LNCAP (cell line): ENCODE measurements around the gene GPT2.

Source experiments
- CTCF ChIP-seq: fragments of 450-650 bp; IDR thresholded peaks from 2 replicates; pipeline ENCODE4 v1.5.1; 2017; ENCODE audit warnings: mild to moderate bottlenecking

Gene GPT2

DNA sequence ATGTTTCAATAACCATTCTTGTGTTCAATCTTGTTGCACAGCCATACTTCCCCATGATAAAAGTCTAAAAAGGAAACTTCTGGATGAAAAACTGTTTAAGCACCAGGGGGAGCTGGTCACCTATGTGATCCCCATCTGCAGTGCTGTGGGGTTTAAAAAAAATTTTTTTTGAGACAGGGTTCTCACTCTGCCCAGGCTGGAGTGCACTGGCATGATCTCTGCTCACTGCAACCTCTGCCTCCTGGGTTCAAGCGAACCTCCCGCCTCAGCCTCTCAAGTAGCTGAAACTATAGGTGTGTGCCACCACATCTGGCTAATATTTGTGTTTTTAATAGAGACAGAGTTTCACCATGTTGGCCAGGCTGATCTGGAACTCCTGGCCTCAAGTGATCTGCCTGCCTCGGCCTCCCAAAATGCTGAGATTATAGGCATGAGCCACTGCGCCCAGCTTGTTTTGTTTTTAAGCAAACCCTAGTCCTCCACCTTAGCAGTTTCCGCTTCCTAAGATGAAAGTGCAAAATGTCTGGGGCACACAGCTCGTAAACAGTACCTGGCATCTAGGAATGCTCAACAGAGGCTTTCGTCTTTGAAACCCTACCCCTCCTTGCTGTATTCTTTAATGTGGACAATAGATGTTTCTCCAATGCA, 63.9 kb downstream of the GPT2 start:
- TF ChIP-seq CTCF: peak; percentile 65; the same call in 1 of the 2 replicates

GRCh38 chr16:46948548-46949166, 64.5 kb downstream of the GPT2 start:
- TF ChIP-seq CTCF: no peak

GRCh38 chr16:46949241-46949892, 65.2 kb downstream of the GPT2 start:
- no peak for TF ChIP-seq CTCF

- TF ChIP-seq CTCF: no peak
These were observed 65.8 kb downstream of the GPT2 start for GRCh38 chr16:46950009-46950408.

- TF ChIP-seq CTCF: no peak
These were observed 70.4 kb downstream of the GPT2 start for GRCh38 chr16:46954562-46954961.

DNA sequence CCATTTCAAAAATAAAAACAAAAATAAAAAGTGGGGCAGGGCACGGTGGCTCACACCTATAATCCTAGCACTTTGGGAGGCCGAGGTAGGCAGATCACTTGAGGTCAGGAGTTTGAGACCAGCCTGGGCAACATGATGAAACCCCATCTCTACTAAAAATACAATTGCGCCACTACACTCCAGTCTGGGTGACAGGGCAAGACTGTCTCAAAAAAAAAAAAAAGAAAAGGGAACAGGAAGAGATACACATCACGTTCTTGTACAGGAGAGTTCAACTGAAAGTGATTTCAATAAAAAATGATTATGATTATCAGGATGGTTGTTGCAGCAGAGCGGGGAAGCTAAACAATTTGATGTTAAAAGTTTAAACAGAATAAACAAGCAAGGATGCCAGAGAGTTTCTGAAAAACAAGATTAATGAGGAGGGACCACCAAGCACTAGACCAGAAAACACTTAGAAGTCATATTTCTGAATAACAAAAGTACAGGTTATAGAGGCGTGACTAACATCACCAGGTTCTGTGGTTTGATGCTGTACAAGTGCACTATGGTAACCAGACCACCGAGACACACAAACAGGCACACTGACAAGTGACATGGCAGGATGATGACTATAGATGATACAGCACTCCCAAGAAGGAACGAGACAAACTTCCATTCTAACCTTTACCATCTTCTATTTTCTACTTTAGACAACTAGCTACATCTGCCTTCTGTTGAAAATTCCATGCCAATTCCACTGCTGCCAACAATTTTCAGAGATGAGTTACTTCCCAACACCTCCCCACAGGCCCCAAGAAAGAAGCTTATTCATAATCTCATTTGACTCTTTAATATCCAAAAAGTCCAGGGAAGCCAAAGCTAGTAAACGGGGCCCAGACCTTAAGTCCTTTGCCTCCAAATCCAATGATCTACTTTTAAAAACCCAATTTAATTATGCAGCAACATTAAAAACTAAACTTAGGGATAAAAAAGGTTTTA, 77.5 kb downstream of the GPT2 start:
- no peak for TF ChIP-seq CTCF

DNA sequence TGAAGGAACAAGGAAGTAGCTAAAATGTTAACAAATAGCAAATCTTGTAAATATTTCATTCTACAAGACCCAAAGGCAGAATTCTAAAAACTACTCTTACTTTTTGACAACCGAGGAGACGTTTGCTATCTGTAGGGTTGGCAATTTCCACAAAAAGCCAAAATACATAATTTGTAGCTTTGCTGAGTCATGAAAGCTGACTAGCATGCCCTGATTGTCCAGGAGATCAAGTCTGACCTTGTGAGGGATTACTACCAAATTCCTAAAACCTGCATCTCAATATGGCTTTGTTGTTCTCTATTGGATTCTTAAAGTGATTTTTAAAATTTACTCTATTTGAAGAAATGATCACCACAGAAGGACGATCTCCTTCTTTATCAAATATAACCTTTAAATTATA, 78.5 kb downstream of the GPT2 start:
- TF ChIP-seq CTCF: no peak
